ENCODE results near the gene SPINT1.

Gene SPINT1, protein sequence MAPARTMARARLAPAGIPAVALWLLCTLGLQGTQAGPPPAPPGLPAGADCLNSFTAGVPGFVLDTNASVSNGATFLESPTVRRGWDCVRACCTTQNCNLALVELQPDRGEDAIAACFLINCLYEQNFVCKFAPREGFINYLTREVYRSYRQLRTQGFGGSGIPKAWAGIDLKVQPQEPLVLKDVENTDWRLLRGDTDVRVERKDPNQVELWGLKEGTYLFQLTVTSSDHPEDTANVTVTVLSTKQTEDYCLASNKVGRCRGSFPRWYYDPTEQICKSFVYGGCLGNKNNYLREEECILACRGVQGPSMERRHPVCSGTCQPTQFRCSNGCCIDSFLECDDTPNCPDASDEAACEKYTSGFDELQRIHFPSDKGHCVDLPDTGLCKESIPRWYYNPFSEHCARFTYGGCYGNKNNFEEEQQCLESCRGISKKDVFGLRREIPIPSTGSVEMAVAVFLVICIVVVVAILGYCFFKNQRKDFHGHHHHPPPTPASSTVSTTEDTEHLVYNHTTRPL

DNA sequence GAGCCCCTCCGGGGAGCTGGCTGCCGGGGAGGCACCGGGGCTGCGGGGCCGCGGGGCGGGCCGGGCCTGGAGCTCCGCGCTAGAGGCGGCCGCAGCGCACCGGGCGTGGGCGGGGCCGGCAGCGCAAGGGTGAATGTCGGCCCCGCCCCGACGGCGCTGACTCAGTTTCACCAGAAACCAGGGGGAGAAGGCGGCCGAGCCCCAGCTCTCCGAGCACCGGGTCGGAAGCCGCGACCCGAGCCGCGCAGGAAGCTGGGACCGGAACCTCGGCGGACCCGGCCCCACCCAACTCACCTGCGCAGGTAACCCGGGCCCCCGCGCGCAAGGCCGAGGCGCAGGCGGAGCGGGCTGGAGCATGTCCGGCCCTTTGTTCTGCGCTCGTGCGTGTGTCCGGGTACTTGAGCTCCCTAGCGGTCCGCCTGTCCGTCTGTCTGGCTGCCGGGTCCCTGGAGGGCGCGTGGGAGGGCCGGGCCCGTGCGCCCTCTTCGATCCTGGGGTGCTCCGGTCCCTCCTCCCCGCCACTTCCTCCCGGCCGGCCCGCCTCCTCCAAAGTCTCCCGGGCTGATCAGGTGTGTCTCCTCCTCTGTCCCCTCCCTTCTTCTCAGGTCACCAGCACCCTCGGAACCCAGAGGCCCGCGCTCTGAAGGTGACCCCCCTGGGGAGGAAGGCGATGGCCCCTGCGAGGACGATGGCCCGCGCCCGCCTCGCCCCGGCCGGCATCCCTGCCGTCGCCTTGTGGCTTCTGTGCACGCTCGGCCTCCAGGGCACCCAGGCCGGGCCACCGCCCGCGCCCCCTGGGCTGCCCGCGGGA lies at the start of gene SPINT1:
SPINT1 (plus strand) TSS at position 164 of the 811 bp plus-strand sequence; CDS start at position 671, 507 bp downstream.
- DNase-seq: peak; percentile 49

DNA sequence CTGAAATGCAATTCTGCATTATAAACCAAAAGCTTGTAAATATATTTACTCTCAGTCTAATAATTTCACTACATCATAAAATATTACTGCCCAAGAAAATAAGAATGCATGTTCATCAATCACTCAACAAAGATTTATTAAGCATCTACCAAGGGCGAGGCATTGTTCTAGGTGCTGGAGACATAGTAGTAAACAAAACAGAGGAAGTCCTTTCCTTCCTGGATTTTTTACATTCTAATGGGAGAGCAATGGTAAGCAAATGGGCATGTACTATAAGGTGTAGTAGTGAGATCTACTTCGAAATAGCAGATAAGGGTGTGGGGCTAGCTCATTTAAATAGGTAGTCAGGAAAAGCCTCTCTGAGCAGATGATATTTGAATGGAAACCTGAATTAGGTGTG lies 47.8 kb upstream of the SPINT1 start:
- DNase-seq: no peak

DNA sequence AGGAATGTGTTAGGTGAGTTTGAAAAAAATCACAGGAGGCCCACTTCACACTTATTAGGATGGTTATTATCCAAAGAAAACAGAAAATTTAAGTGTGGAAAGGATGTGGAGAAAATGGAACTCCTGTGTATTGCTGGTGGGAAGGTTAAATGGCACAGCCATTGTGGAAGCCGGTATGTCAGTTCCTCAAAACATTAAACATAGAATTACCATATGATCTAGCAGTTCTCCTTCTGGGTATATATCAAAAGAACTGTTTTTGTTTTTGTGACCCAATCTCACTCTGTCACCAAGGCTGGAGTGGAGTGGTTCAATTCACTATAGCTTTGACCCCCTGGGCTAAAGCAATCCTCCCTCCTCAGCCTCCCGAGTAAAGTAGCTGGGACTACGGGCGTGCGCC lies 47.3 kb upstream of the SPINT1 start:
- no peak for DNase-seq

DNA sequence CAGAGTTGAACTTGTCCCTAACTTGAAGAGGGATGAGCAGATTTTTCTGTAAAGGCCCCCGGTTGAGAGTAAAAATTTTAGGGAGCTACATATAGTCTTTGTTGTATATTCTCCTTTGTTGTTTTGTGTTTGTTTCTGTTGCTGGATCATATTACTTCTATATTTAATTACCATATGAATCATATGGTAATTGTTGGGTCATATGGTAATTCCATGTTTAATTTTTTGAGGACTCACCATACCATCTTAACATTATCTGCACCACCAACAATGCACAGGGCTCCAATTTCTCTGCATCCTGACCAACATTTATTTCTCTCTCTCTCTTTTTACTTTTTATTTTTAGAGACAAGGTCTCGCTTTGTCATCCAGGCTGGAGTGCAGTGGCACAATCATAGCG lies 44.3 kb upstream of the SPINT1 start:
- no peak for DNase-seq

DNA sequence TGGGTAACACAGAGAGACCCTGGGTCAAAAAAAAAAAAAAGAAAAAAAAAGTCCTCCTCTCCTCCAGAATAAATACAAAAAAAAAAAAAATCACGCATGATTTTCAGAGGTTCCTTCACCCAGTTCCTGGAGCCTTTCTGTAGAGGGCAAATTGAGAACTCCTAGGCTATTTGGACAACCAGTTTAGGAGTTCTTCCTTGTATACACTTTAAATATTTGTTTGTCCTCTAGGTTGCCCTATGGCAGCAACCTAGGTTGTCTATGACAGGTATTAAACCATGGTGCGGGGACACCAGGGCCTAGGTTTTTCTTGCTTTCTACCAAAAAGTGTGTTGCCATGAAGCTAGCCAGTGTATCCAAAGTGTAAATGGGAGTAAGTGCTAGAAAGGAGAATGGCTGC lies 40.8 kb upstream of the SPINT1 start:
- no peak for DNase-seq

DNA sequence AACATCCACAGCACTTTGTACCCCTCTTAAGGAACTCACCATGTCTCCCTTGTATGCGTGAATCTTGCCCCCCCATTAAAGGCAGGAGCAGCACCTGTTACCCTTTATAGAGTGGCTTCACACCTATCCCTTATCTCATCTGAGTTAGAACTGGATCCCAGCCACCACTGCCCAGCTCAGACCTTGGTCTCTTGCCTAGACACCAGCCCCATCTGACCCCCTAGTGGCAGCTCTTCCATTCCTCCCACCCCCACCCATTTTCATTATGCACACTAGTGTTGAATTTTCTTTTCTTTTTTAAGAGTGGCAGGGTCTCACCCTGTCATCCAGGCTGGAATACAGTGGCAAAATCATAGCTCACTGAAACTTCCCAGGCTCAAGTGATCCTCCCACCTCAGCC lies 40.2 kb upstream of the SPINT1 start:
- DNase-seq: no peak

DNA sequence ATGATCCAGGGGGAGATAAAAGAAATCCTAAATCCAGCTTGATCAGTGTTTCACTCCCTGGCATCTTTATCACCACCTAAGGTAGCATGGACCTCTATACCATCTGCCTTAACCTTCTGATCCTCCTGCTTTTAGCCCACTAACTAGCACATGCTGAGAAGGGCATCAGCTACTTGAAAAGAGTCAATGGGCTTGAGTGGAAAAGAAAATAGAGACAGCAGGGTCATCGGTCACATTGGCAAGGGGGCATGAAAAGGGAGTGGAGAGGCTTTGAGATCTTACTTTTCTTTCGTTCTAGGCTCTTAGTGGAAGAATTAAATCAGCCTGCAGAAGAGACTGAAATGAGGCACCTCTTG lies 37.2 kb upstream of the SPINT1 start:
- DNase-seq: no peak

DNA sequence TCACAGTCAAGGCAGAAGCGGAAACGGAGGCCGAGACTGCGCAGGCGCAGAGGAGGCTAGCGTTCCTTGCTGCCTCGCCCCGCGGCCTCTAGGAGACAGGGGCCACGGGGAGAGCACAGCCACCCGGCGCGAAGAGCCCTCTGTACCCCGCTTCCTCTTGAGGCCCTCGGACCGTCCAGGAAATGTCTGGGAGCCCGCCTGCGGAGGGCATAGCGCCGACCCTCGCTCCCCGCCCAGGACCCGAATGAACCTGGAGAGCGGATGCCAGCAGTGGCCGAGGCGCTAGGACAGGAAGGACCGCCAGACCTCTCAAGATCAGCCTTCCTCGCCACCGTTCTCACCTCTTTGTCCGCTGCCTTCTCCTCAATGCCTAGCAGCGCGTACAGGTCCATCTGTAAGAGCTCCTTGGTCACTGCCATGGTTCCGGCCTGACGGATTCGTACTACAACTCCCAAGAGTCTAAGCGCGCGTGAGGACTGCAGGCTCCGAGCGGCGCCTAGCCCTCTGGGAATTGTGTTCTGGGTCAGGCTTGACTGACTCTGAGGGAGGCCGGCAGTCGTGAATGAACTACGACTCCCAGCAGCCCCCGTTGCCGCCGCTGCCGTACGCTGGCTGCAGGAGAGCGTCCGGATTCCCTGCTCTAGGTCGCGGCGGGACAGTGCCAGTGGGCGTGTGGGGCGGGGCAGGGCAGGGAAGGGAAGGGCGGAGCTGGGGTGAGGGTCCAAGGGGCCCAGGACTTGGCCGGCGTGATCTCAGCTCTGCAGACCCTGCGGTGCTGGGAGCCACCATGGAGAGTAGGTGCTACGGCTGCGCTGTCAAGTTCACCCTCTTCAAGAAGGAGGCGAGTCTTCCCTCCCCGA lies 36.6 kb upstream of the SPINT1 start, which contains the start of the genes DNAJC17 and ZFYVE19:
DNAJC17 (minus strand) TSS at position 446 of the 860 bp plus-strand sequence; CDS start at position 419, 27 bp downstream.
ZFYVE19 (plus strand) TSS at position 62 of the 860 bp plus-strand sequence; CDS start at position 563, 501 bp downstream.
- peak; percentile 97 for DNase-seq

DNA sequence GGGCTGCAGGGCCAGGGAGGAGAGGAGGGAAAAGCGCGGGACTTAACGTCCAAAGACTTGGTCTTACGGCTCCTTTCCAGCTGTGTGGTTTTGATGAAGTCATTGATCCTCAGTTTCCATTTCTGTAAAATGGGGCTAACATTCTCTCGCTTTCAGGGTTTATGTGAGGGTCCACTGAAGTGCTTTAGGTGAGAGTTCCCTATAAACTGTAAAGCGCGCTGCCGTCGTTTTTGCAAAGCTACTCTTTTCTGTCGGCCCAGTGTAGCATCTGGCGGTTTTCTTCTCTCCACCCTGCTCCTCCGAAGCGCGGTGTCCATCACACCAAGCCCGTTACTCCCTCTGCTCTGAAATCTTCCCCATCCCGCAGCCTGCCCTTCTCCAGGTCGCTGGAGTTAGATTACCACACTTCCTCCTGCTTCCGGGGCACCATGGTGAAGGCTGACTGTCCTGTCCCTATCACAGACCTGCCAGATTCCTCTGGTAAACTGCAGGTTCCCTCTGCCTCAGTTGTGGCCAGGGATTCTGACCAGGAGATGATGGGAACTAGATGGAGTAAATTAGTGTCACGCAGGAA lies 35.9 kb upstream of the SPINT1 start:
- DNase-seq: no peak

DNA sequence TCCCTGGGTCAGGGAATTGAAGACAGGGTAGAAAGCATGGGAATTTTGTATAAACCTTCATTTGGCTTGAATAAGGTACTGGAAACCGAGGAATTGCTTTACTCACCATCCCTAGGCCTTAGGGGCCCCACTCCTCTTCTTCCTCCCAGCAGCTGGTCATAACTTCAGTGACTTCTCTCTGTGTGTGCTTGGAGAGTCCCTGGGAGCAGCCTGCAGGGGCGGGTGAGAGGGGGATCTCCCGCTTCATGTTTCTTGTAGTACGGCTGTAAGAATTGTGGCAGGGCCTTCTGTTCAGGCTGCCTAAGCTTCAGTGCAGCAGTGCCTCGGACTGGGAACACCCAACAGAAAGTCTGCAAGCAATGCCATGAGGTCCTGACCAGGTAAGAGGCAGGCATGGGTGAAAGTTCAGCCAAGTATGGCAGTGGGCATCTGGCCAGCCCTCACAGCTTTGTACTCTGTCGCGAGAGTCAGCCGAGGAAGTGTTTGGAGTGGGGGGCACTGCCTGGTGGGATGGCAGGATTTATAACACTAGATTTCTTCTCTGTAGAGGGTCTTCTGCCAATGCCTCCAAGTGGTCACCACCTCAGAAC lies 34.9 kb upstream of the SPINT1 start:
- no peak for DNase-seq

DNA sequence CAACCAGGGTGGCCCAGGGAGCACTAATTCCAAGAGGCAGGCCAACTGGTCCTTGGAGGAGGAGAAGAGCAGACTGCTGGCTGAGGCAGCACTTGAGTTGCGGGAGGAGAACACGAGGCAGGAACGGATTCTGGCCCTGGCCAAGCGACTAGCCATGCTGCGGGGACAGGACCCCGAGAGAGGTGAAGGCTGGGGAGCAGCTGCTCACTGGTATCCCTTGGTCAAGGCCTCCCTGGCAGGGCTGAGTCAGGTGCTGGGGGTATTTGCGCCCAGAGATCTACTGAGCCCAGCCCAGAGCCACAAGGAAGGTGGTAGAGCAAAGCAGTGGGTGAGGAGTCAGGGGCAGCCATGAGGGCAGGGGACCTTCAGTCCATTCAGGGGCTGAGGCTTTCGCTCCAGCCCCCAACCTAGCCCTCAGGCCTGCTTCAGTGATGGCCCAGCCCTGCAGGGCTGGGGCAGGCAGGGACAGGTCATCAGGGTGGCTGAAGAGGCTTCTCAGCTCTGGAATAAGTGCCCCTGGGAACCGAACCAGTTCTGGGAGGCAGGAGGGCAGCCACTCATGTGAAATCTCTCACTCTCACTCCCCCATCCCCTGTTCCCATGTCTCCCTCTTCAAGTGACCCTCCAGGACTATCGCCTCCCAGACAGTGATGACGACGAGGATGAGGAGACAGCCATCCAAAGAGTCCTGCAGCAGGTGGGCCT lies 31.0 kb upstream of the SPINT1 start:
- no peak for DNase-seq

DNA sequence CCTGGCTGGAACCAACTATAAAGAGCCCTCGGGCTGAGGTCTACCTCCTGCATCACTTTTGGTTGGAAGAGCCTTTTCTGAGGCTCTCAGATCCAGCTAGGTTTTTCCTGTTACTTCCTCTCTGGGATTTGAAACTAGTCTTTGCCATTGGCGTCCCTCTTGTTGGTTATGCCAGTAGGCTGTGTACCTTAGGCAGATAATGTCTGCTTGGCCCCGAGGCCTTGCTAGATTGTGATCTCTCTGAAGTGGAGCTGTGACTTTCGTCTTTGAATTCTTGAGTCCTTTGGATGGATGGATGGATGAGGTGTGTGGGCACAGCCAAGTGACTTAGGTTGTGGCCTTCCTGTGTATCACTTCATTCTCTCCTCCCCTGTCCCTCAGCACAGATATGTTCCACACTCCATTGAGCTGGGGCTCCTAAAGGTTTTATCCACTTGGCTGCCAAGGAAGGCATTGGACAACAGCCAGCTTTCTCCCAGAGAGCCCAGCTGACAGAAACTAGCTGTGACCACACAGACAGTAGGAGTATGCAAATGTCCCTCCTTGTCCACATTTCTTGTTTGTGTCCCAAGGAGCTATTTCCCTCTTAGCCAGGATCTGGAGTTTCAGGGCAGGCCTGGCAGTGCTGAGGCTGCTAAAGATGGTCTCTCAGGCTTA lies 28.7 kb upstream of the SPINT1 start:
- no peak for DNase-seq

DNA sequence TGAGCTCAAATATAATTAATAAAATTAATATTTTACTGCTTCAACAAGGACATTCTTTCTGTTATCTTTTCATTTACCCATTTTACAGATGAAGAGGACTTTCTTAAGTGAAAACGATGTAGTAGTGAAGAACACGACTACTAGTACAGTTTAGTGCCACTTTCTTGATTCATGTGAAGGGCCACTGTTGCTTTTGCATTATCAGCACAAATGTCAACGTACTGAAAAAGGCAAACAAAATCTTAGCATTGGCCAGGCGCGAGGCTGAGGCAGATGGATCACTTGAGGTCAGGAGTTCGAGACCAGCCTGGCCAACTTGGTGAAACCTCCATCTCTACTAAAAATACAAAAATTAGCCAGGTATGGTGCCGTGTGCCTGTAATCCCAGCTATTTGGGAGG lies 24.8 kb upstream of the SPINT1 start:
- DNase-seq: no peak

DNA sequence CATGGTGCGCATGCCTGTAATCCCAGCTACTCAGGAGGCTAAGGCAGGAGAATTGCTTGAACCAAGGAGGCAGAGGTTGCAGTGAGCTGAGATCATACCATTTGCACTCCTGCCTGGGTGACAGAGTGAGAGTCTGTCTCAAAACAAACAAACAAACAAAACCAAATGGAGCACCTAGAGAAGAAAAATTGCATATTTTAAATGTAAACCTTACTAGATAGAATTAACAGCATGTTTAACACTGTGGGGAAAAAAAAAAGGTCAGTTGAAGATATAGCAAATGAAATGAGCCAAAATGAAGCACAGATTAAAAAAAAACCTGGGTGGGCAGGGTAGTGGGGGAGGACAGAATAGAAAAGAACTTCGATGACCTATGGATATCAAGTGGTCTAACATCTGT lies 22.7 kb upstream of the SPINT1 start:
- no peak for DNase-seq

DNA sequence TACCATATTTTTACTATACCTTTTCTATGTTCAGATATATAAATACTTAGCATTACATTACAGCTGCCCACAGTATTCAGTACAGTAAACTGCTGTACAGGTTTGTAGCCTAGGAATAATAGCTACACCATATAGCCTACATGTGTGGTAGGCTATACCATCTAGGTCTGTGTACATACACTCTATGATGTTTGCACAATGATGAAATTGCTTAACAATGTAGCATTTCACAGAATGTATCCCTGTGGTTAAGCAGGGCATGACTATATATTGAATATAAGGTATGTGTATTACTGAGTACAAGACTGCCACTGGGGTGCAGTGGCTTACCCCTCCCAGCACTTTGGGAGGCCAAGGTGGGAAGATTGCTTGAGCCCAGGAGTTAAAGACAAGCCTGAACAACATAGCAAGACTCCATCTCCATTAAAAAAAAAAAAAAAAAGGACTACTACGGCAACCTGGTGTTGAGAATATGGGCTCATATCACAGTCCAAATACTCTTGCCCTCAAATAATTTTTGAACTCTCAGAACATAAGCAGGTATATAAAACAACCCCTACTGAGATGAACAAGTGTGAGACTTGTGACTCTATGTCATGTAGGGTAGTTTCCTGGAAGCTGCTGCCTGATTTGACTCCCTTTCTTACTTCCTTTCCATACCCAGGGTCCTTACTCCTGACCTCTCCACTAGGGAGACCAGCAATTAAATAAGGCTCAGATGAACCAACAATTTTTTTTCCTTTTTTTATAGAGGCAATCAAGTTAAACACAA lies 20.1 kb upstream of the SPINT1 start:
- peak; percentile 25 for DNase-seq

DNA sequence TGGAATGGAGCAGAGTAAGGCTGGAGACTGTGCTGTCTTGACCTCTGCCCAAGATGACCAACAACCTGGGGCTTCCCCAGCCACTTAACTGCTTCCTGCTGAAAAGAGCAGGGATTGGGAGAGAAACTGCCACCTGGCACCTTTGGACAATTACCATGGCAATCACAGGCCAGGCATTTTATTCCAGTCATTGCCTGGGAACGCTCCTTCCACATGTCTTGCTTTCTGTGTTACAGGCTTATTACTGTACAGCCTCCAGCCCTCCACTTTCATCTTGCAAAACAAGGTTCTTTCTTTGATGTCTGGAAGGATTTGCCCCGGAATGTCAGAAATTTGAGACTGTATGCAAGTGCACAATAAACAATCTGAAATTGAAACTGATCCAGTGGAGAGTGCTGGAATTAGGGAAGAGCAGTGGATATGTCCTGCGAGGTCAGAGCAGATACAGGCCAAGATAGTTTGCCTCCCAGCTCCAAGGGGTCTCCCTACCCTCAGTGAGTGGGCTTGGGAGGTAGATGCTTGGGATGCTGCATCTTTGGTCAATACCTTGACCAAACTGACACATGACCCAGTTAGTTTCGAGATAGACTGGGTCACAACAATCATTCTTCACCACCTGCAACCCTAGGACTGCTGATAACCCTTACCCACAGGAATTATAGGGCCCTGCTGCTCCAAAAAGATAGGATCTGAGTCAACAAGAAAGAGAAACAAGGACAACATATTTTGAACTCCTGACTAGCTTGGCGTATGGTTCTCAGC lies 18.0 kb upstream of the SPINT1 start:
- DNase-seq: no peak

DNA sequence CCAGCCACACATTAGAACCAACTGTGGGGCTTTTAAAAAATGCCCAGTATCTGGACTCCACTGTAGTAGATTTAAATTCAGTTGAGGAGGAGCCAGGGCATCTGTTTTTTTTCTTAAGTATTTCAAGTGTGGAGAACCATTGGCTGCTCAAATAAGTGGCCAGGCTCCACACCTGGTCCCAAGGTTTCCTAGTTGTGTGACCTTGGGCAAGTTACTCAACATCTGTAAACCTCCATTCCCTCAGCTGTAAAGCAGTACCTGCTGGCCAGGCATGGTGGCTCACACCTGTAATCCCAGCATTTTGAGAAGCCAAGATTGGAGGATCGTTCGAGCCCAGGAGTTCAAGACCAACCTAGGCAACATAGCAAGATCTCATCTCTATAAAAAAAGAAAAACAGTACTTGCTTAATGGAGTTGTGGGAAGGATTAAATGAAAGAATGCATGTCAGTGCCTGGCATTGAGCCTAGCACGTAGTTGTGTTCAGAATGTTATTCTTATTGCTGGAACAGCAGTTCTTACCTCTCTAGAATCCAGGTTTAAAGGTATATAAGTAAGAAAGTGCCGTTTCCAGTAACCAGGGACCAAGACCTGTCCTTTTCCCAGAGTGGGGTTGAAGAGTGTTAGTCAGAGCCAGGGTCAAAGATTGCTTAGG lies 17.3 kb upstream of the SPINT1 start:
- no peak for DNase-seq

DNA sequence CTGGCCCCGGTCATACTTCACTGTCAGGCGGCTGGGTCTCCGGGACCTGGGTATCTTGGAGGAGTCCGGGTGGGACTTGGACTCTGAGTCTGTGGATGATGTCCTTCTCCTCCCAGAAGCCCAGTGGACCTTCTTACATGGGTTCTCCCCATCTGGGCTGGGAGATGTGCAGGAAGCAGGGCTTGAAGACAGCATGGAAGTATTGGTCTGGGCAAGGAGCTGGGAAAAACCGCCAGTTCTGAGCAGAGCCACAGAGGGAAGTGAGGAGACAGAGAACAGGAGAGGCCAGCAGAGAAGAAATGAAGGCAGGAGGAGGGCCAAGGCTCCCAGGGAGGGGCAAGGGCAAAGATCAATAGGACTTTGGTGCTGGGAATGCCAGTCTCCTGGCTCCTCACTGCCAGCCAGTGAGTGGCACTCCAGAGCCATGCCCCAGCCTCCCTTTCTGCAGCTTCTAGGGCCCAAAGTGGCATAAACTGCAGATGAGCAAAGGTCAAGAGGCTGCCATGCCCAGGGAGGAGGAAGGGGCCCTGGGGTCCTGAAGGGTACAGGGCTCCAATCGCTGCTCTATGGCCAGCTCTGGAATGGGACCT lies 15.3 kb upstream of the SPINT1 start, which contains the start of gene PPP1R14D:
PPP1R14D (minus strand) TSS at position 262 of the 590 bp plus-strand sequence; CDS start at position 195, 67 bp downstream.
- DNase-seq: no peak

Measured in NCI-H345 (cell line).